Left renal cortex interstitium (tissue), 4 donors: Measurements from ENCODE around the gene RNF126. TPM values are rescaled to one million over a fixed set of nuclear protein-coding genes. Genes with fewer than 3 reads are reported as not detected.
A peak's percentile ranks its signal among the peaks of the same experiment; 100 is the strongest.
"Not testable (repeated sequence)": the region's sequence is repeated elsewhere in the genome, so short reads cannot be mapped to it uniquely, and the experiment has no call there.

Experiments used
- DNase-seq, 4 donors: peaks; one replicate each; pipeline ENCODE4 v3.0.0-alpha.2; 2013; ENCODE audit warnings: low read depth in 4 of 4, low spot score in 2 of 4, missing footprints in 1 of 4
- polyA plus RNA-seq, 4 donors: library from polyadenylated mRNA; unstranded; fragments of 120-200 nt; gene quantifications; one replicate each; pipeline ENCODE4 v1.2.1, GENCODE V29; 2013; ENCODE audit not compliant: insufficient read length in 4 of 4

RNF126 gene
- 10 to 100 TPM; 22.6 to 41.5 (median 30.7) TPM for polyA plus RNA-seq

DNA sequence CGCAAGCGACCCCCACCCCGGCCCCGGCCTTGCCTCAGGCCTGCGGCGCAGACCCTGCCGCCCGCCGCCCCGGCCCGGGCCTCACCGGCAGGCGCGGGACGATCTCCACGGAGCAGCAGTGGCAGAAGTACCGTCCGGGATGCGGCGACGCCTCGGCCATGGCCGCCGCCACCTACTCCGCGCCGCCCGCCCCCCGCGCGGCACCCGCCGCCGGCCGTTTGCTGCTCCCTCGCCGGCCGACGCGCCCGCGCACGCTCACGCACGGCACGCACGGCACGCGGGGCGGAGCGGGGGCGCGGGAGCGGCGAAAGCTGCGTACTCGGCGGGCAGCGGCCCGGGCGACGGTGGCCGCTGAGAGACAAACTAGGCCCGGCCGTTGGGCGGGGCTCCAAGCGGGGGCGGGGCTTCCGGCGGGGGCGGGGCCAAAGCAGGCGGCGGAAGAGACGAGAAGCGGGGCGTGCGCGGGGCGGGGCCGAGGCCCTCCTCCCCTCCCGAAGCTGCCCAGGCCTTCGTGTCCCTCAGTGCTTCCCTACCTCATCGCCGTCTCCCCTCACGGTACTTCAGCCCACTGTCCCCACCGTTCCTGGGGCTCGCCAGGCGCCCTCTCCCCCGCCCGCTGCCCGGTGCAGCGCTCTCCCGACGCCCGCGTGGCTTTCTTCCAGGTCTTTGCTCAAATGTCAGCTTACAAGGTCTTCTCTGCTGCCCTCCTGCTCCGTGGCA, at the start of gene RNF126:
Gene RNF126 (minus strand): TSS at position 253 of the 720 bp plus-strand sequence. CDS start 93 bp downstream, at position 160.
- peak in 3 of 4 donors; percentile 53 to 78 (median 77) for DNase-seq

DNA sequence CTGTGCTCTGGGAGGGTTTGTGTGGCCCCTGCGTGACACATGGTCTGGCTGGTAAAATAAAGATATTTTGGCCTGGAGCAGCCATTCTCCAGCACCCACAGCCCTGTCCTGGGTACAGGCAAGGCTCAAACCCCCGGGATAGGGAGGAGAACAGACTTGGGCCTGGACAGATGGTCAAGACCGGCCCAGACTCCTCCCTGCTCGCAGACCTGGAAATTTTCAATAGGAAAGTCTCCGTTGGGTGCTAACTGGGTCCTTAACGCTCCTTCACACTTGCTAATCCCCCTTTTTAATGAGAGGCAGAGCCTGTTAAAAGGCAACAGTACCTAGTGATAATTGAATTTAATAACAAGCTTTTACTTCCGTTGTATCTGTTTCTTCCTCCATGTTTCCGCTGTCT, 48.2 kb upstream of the RNF126 start:
- no peak for DNase-seq

DNA sequence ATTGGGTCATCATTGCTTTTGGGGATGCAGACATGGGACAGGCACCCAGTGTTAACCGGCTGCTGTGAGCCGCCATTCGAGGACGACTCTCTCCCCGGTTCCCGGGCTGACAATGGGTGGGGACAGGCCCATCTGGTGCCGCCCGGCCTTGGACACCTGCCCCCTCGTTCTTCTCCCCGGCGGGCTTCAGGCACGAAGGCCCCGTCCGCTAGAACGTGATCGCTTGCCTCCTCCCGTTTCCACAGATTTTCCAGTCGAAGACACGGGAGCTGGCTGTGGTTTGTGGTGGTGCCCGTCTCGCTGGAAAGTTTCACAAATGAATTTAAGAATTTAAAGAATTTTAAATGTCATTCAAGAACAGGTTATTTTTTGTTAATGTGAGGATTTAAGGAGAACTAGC, 47.8 kb upstream of the RNF126 start:
- DNase-seq, result no peak

DNA sequence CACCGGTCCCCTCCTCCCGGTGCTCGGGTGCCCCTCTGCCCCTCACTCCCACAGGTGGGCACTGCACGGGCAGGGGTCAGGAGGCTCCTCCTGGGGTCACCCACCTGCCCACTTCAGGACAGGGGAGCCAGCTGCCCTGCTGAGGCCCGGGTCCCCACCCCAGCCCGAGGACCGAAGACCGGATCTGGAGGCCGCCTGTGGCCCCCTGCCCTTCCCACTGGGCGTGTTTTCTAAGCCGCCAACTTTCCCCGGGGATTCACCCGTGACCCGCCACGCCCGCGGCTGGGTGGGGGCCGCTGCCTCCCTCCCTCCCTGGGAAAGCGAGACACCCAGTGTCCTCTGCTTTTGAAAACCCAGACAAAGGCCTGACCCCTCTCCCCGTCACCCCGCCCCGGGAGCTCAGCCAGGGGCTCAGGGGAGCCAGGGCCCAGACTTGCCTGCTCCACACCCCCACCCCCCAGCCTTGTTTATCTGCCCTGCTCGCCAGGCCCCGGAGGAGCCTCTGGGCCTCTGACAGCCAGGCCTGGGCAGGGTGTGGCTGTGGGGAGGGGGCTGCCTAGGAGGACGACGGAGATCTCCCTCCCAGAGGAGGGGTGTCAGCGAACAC, 47.1 kb upstream of the RNF126 start:
- no peak for DNase-seq

DNA sequence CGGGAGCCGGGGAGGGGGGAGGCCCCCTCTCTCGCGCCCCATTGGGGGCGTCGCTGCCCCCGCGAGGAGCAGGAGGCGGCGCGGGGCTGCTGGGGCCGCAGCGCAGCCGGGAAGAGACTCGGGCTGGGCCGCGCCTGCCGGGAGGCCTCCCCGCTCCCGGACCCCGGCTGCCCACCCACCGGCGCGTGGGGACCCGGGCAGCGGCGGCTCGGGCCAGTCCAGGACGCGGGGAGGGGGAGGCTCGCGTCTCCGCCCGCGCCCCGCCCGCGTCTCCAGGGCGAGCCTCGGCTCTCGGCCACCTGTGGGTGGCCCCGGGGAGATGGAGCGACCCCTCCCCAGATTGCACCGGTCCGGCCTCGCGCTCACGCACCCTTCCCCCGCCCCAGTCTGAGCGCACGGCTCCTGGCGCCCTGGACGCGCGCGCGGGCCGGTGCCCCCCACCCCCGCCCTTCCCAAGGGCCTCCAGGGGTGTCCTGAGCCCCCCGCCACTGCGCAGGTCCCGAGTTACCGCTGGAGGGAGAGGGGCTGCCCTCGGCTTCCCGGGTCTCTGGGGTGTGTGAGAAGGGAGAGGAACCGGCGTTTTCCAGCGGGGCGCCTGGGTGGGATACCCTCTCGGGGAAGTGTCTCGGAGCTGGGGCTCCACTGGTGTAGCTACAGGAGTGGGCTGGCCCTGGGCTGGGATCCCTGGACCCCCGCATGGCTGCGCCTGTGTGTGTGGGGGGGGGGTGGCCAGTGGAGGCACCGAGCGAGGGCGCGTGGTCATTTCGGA, 46.4 kb upstream of the RNF126 start:
- no peak for DNase-seq

DNA sequence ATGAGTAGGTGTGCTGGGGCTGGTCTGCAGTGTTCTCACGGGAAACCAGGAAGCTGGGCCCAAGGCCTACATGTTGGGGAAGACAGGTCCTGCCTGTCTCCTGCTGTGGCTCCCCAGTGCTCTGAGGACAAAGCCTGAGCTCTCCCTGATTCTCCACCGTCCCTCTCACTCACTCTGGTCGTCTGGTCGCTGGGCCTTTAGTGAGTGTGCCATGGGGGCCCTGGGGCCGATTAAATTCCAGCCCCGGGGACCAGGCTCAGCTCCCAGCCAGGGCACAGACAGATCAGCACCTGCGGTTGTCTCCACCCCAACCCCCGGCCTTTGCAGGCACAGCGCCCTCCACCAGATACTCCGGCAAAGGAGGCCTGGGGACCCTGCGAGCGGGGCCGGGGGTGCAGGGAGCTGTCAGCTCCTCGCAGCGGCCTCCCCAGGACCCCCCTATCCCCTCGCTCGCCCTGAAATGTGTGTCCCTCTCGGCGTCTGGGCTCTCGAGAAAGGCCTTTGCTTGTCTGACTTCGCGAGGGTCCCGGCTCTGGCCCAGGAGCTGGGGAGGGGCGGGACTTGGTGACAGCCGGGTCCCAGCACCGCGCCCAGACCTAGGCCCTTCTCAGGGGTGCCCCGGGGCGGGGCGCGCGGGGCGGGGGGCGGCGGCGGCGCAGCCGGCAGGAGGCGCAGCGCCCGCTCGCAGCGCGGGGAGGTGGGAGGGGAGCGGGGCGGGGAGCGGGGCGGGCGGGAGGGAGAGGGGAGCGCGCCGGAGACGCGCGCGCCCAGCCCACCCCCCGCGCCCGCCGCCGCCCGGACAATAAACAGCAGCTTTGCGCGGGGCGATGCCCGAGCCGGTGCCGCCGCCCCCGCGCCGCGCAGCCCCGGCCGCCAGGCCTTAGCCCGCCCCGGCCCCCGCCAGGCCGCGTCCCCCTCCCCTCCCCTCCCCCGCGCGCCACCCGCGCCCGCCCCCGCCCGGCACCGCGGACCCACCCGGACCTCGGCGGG, 45.4 kb upstream of the RNF126 start, which contains the start of gene PALM:
Gene PALM (plus strand): TSS at position 782 of the 990 bp plus-strand sequence. CDS start 212 bp downstream, outside the sequence.
- DNase-seq, result no peak

DNA sequence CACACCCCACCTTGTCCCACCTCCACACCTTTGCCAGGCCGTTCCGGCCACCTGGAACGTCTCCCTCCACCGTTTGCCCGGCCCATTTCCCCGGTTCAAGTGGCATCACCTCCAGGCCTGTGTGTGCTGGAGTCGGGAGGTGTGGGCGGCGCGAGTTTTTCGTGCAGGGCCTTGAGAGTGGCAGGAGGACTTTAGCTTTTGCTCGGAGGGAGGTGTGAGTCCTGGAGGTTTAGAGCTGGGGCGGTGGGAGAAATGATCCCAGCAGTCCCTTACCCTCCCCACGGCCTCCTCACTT, 41.4 kb upstream of the RNF126 start:
- DNase-seq, result no peak

DNA sequence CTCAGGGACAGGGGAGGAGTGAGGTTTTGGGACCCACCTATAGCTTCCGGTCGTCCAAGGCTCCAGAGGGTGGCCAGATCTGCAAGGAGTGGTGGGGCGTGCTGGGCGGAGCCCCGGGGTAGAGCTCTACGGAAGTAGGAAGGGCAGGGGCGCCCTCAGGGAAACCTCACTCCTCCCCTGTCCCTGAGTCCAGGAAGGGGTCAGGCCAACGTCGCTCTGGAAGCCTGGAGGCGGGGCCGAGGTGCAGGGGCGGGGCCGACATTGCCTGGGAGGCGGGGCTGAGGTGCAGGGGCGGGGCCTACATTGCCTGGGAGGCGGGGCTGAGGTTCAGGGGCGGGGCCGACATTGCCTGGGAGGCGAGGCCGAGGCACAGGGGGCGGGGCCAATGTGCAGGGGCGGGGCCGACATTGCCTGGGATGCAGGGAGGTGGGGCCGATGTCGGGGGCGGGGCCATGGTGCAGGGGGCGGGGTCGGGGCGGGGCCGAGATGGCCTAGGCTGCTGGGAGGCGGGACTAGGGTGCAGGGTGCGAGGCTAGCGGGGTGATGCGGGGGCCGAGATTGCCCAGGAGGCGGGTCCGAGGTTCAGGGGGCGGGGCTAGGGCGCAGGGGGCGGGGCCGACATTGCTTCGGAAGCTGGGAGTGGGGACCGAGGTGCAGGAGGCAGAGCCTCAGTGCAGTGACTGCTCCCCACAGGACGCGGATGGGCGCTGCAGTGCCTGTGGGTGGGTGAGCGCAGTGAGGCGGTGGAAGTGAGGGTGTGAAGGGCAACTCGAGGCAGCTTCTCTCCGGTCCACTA, 40.8 kb upstream of the RNF126 start:
- no peak for DNase-seq

DNA sequence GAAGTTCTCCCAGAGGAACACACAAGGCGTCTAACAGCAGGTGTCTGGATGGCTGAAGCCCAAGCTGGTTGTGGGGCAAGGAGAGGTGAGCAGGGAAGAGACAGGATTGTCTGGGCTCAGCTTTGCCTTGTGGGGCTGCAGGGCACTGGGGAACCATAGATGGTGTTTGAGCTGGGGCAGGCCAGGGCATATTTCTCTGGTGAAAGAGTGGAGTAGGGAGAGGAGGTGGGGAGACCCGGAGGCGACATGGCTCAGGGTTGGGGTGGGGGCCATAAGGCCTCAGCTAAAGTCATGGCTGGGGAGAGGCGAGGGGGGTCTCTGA, 40.3 kb upstream of the RNF126 start:
- DNase-seq, result no peak

DNA sequence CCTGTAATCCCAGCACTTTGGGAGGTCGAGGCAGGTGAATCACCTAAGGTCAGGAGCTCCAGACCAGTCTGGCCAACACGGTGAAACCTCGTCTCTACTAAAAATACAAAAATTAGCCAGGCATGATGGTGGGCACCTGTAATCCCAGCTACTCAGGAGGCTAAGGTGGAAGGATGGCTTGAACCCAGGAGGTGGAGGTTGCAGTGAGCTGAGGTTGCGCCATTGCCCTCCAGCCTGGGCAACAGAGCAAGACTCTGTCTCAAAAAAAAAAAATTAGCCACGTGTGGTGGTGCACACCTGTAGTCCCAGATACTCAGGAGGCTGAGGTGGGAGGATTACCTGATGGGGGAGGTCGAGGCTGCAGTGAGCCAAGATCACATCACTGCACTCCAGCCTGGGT, 39.8 kb upstream of the RNF126 start:
- DNase-seq, result not testable (repeated sequence)

DNA sequence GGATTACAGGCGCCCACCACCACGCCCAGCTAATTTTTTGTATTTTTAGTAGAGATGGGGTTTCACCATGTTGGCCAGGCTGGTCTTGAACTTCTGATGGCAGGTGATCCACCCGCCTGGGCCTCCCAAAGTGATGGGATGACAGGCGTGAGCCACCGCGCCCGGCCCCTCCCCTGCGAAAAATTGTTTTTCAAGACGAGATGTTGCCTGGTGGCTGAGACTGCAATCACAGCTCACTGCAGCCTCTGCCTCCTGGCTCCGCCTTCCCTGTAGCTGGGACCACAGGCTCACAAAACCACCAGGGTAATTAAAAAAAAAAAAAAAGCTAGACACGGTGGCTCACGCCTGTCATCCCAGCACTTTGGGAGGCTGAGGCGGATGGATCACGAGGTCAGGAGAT, 36.9 kb upstream of the RNF126 start:
- DNase-seq, result not testable (repeated sequence)

DNA sequence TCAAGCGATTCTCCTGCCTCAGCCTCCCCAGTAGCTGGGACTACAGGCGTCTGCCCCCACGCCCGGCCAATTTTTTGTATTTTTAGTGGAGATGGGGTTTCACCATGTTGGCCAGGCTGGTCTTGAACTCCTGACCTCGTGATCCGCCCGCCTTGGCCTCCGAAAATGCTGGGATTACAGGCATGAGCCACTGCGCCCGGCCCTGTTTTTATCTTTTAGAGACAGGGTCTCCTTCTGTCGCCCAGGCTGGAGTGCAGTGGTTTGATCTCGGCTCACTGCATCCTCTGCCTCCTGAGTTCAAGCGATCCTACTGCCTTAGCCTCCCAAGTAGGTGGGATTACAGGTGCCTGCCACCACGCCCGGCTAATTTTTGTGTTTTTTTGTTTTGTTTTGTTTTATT, 35.5 kb upstream of the RNF126 start:
- not testable (repeated sequence) for DNase-seq

DNA sequence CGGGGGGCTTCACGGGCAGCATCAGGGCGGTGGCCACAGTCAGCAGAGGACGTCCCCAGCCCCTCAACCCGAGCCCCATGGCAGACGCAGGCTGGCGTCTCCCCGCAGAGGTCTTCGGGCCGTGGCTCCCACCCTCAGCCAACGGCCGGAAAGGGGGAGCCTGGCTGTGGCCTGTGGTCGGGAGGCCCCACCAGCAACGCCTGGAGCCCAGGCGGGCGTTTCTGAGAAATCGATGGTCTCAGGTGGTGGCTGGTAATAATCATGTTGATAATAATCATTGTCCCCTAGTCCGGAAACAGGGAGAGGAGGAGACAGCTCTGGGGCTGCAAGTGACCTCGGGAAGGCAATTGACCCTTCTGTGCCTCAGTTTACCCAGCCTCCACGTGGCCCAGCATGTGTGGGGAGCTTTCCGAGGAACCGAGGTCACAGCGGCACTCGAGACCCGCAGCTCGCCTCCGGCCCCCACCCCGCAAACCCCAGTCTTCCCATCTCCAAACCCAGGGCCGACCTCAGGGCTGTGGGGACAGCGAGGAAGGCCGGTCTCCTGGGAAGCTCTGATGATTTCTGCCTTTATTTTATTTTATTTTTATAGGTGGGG, 32.4 kb upstream of the RNF126 start, which contains the start of gene PRSS57:
Gene PRSS57 (minus strand): TSS at position 101 of the 598 bp plus-strand sequence. CDS start 22 bp downstream, at position 79.
- no peak for DNase-seq

DNA sequence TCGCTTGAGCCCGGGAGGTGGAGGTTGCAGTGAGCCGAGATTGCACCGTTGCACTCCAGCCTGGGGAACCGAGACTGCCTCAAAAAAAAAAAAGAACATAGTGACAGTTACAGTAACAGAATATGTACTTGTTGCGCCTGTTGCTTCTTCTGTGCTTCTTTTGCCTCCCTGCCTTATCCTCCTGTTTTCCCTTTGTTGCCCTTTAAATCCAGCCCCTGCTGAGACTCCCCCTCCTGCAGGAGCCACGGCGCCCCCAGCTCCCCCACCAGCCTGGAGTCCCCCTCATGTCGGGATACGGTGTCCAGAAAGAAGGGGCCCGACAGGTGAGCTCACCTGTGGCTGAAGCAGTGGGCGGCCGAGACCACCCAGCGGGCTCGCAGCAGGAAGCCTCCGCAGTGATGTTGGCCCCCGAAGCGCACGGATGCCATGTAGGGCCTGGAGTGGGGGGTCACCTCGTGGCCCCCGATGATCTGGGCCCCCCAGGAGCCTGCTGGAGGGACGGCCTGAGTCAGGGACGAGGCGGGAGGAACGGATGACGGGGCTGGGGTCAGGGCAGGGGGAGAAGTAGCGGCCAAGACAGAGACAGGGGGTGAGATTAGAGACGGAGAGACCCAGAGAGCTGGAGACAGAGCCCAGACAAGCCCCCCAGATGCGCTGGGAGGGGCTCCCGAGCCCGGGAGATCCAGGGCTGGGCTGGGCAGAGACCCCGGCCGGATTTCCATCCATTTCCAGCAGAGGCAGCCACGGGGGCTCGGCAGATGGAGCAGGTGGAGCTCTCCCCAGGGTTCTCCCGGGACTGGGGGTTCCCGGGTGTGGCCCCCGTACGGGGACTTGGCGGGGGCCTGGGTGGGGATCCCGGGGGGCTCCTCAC, 31.7 kb upstream of the RNF126 start:
- DNase-seq, result no peak

DNA sequence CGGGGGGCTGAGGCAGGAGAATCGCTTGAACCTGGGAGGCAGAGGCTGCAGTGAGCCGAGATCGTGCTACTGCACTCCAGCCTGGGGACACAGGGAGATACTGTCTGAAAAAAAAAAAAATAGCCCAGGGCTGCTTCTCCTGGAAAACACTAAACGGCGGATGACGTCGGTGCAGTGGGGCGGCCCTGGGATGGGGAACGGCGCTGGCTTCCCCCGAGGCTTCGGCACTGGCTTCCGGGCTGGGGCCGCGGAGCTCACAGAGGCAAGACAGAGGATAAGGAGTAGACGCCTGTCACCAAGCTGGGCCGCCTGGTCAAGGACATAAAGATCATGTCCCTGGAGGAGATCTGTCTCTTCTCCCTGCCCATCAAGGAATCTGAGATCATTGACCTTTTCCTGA, 27.2 kb upstream of the RNF126 start:
- no peak for DNase-seq

DNA sequence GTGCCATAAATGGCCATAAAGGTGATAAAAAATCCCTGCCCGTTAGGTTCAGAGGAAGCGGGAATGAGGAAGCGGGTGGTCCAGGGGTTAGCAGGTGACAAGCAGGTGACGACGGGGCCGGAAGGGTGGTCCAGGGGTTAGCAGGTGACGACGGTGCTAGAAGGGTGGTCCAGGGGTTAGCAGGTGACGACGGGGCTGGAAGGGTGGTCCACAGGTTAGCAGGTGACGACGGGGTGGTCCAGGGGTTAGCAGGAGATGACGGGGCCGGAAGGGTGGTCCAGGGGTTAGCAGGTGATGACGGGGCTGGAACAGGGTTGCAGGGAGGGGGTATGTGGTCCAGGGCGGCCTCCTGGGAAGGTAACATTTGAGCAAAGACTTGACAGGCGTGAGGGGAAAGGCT, 26.0 kb upstream of the RNF126 start:
- no peak for DNase-seq

DNA sequence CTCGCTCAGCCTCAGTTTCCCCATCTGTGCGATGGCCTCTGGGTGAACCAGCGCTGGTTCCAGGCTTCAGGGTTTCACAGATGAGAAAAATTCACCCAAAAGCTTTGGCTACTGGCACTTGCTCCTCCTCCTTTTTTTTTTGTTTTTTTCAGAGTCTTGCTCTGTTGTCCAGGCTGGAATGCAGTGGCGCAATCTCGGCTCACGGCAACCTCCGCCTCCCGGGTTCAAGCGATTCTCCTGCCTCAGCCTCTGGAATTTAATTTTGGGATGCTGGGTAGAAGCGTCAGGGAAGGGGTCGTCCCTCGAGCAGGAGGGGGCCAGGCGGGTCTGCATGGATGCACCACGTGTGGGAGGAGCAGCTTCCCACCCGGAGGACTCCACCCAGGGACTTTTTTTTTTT, 25.2 kb upstream of the RNF126 start:
- DNase-seq, result no peak

DNA sequence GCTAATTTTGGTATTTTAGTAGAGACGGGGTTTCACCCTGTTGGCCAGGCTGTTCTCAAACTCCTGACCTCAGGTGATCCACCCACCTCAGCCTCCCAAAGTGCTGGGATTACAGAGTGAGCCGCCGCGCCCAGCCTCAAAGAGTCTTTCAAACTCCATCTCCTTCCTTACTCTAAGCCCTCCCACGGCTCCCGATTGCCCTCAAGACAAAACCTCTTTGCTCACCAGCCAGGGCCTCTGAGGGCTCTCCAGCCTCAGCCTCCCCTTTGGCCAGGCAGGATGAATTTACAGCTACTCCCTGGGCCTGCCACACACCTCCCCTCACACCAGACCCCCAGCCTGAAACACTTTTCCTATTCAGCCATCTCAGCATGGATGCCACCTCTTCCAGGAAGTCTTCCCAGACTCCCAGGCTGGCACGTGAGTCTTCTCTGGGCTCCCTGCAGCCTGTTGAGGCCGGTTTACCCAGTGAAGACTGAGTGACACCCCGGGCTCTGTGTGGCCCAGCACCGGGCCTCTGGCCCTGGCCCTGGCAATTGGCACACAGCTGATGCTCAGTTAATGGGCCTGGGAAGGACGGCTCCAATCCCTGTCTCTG, 24.7 kb upstream of the RNF126 start:
- DNase-seq, result no peak
